ENCODE data around the gene OPCML. TPM values are rescaled to one million over a fixed set of nuclear protein-coding genes. Genes with fewer than 3 reads are reported as not detected.

Gene OPCML
- total RNA-seq, 1 donor from 2014 or later = 26.9 TPM

DNA sequence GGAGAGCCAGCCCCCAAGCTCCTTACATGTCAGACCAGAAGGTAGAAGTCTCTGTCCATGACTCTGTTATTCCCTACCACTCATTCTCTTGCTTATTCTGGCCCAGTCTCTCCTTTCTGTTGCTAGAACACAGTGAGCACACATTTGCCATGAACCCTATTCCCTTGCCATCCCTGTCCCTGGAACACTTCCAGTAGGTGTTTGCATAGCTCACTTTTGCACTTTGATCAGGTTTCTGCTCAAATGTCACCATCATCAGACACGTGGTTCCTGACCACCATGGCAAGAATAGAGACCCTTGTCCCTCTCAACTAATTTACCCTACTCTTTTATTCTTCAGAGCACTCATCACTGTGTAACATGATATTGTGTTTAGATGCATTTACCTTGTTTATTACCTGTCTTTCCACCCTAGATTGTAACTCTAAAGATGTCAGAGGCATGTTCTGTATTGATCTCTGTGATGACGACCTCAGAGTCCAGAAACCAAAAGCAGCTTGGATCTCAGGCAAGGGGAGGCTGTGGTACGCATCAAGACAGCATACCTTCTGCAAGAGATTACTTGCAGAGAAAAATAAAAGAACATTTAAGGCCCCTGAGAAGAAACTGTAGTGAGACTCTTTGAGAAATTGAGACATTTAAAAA lies 606.4 kb downstream of the OPCML start:
- DNase-seq (ENCODE audit: low spot score in 2 of 2) = no peak
- no peak for FAIRE-seq

DNA sequence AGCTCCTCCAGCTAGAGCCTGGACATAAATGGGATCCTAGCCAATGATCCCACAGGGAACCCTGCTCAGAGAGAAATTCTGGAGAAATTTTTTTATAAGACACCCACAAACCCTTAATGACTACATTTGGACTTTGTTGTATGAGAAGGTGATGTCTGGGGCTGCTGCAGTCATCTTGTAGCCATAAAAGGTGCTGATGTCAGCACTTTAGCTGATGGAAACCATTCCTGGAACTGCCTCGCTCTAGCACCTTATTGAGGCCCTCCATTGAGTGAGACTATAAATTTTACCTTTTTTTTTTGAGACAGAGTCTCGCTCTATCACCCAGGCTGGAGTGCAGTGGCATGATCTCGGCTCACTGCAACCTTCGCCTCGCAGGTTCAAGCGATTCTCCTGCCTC lies 610.7 kb downstream of the OPCML start:
- no peak for DNase-seq (ENCODE audit: low spot score in 2 of 2)
- FAIRE-seq = no peak

DNA sequence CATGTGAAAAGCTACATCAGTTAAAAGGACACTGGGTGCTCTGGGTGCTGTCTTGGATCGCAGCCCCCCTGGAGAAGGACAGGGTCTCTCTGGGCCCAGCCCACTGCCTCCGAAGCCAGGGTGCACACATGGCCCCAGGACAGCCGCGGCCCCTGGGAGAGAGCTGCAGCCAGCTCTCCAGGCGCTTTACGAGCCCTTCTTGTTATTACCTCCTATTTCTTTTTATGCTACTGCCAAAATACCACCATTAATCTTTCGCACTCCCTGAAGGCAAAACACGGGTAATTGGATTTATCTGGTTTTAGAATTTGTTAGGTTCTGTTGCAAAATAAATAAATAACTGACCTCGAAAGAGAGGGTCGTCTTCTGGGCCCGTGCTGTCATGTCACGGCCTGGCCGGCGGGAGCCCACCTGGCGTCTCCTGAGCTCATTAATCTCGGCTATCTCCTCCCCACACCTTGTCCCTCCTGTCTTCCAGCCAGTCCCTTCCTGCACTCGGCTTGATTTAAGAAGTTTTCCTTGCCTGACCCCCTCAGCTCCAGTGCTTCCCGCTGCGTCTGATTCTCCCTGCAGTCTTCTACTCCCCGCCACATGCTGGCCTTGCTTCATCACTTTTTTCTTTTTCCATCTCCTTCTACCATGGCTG lies 611.7 kb downstream of the OPCML start:
- FAIRE-seq (no peak), DNase-seq (ENCODE audit: low spot score in 2 of 2) (no peak)

DNA sequence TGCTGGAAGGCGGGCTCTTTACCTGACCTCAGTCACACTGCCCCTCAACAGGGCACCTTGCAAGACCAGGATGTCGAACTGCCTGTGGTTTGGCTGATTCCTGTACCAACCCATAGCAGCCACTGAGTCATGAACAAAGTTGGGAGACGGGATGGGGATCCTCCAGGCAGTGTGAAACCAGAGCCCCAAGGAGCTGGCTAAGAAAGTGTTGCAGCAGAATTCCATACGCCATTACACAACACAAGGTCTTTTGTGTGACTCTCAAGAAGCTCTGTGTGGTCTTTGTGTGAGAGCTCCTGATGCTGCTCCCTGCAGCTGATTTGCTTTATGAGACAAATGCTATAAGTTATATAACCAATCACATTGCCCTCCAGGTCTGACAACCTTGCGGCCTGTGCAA lies 617.7 kb downstream of the OPCML start:
- FAIRE-seq (no peak), DNase-seq (ENCODE audit: low spot score in 2 of 2) (no peak)

DNA sequence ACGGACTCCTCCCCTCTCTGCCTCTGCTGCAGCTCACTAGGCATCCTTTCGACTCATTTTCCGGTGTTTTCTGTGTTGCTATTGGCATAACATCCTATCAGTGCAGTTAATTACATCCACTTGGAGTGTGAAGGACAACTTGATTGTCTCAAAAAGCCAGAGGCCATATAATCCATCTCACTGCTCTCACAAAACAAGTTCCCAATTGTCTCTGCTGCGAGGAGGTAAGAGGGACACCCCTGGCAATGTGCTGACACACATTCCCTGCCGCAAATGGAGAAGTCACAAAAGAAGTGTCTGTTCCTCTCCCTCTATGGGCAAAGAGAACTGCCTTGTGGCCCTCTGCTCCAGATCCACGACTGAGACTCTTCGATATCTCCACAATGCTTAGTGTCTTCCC lies 618.4 kb downstream of the OPCML start:
- DNase-seq (ENCODE audit: low spot score in 2 of 2) = no peak
- no peak for FAIRE-seq

DNA sequence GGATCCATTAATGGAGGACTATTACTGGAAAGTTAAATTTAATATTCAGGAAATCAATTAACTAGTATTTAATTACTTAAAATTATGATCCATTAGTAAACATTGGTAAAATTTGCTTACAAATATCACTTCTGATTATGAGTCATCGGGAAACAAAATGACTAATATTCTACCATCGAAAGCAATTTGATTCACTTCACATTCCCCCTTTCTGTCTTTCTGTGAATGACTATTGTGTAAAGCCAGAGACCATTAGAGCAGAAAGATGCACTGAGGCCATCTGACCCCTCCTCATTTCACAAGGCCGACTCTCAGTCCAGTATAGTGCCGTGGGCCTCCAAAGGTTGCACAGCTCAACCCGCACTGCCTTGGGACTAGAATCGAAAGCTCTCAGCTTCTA lies 619.0 kb downstream of the OPCML start:
- no peak for FAIRE-seq
- DNase-seq (ENCODE audit: low spot score in 2 of 2) = no peak

DNA sequence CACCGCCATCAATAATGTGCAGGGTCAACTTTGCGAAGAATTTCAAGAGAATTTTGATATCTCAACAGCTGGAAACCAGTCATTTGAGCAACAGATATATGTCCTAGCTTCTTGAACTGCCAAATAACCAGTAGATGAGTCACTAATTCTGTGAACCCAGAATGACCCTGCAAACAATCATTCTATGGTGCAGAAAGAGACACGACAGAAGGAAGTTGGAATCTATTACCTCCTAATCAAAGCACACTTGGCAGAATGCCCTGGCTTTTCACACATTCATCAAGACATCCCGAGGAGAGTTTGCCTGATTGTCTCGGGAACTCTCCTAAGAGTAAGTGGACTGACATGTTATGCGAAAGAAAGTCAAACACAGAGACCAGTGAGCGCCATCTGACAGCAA lies 621.1 kb downstream of the OPCML start:
- no peak for FAIRE-seq
- DNase-seq (ENCODE audit: low spot score in 2 of 2) = no peak

DNA sequence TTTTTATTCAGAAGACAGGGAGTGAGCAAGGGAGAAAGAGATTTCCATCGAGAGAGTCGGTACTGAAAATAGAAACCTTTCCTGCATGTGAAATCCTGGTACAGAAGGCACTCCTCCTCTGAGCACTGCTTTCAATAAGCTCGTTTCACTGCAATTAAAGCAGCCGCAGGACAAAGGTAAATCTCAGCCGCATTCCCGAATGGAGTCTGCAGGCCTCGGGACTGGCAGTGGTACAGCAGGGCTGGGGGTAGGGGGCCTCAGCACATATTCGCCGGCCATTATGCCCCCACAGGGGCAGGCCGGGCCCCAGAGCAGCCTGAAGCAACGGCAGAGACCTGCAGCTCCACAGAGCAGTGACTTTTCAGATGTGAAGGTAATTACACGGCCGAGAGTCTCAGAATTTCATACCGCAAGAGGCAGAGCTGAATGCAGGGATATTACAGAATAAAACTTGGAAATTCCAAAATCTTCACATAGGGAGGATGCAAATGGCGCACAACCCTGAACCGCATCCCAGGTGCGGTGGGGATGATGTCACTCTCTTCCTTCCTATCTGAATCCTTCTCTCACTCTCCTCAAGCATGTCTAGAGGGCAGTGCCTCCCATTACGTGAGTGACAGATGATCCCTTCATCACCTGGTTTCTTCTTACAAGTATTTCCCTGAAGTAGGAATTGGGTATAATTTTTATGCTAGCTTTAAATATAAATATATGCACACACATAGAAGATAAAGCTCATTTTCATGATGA lies 622.1 kb downstream of the OPCML start:
- FAIRE-seq (no peak), DNase-seq (ENCODE audit: low spot score in 2 of 2) (no peak)

DNA sequence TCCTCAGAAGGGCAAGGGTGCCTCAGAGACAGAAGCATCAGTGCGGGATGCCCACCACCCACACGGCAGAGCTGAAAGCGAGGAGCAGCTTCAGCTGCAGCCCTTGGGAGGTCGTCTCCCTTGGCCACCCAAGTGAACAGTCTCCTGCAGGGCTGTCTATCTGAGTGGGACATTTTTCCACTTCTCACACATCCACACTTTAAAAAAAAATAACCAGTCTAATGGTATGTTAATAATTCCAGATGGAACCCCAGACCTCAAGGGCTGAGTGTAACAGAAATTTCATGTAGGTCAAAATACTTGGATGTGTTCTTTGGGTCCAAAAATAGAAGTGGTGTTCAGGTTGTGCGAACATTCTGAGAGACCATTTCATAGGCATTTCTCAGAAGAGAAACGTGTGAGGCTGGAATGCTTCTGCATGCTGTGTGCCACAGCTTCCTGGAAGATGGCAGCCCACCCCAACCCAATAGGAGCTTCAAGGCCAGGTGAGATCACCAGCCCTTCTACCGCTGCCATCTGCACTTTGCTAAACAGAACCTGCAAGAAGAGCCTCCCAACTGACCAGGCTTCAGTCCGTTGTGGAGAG lies 623.2 kb downstream of the OPCML start:
- no peak for DNase-seq (ENCODE audit: low spot score in 2 of 2)

DNA sequence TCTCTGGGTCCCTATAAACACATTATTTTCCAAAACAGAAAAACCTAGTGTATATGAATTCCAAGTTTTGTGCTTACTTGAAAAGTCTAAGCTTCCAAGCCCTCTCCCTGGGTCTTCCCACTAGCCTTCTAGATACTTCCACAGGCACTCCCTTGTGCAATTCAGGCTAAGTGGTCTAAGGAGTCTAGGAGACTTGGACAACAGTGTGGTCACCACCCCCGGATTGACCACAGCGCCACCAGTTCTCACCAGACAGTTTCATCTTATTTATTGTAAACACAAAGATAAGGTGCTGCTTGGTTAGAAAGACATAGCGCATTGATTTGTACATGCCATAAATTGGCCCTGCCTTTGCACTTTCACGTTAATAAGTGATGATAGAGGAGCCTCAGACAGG lies 623.9 kb downstream of the OPCML start:
- FAIRE-seq (no peak), DNase-seq (ENCODE audit: low spot score in 2 of 2) (no peak)

More for the DNA sequence above, 623.2 kb downstream of the OPCML start:
- FAIRE-seq = no peak

DNA sequence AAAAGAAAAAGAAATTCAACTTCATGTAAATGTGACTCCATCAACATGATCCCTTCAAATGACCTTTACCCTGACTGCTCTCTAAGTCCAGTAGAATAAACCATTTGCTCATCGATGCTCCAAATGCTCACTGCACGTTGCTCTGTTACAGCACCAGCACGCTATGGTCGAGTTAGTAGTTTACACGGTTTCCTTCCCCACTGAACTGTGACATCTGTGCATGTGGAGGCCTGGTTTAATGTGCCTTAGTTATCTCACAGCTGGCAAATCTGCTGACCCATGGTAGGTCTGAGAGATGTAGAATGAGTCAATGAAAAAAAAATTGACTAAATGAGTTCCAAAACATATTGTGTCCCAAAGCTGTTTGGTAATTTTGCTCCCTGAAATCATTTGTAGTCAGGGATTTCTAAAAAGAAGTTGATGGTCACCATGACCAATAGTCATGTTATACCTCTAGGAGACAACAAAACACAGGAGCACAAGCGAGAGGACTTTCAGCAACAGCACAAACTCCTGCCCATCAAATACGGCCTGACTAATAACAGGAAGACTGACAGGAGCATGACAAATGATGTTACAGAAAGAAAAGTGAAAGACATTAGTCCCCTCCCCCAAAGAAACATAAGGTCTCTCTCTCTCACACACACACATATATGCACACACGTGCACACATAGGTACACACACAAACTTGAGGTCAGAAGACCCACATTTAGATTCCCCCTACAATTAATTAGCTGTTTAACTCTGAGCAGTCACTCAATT lies 624.5 kb downstream of the OPCML start:
- DNase-seq (ENCODE audit: low spot score in 2 of 2) = no peak
- no peak for FAIRE-seq

DNA sequence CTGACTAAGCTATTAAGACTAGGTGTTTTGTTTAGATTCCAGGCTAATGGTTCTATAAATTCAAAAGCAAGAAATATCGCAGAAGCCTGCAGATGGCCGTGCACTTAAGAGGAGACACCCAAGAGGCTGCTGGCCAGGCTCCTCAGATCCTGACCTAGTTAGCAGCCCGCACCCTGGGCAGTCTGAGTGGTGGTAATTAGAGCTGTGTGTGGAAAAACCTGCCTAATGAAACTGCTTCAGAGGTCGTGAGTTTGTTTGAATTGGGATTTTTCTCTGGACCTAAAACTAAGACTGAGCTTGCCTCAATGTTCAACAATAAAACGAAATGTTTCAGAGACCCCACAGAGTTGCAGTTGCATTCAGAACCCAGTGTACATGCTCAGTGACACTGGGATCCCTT lies 627.7 kb downstream of the OPCML start:
- no peak for DNase-seq (ENCODE audit: low spot score in 2 of 2)

DNA sequence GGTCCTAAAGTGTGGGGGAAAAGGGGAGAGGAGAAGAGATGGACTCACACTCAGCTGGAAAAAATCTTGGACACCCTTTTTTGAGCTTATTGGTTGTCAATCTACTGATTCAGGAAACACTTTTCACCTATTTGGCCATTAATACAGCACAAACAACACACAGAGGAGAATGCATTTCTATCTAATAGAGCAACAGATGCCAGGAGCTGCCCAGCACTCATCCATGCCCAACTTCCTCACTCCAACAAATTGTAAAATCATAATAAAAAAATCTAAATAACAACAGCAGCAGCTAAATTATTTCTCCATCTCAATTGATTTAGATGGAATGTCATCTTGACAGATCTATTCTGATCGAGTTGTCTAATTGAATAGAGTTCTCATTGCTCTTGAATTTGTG lies 628.2 kb downstream of the OPCML start:
- no peak for DNase-seq (ENCODE audit: low spot score in 2 of 2)
- FAIRE-seq = no peak

More for the DNA sequence above, 627.7 kb downstream of the OPCML start:
- no peak for FAIRE-seq

DNA sequence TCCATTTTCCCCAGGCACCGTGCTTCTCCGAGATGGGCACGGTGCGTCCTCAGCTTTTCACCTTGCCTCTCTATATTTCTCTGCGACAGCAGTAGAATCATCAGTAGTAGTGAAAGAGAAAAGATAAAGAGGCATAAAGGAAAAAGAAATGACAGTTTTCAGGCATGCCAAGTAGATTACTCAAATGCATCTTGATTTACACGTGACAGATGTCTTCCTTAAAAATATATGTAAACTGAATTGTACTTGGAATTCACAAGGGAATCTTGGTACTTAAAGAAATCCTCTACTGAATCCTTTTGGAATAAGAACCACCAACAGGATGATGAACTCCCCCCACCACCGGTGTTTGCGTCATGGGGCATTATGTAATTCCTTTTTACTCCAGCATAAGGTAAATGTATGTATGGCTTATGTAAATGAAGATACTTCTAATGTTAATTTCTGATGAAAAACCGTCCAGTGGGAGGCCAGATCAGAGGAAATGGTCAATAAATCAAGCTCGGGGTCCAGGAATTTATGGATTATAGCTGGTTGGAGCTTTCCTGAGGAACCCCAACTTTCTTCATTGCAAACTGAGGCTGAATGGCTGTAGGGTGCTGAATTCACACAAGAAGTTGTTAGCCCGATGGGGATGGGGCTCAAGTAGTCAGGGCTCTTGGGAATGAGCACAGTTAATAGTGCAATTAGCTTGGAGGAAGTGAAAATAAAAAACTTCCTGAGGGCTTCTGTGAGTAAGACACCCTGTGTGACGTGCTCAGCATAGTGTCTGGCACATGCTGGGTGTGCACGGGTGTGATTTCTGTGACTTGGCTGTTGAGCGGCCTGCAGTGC lies 630.4 kb downstream of the OPCML start:
- FAIRE-seq (no peak), DNase-seq (ENCODE audit: low spot score in 2 of 2) (no peak)

DNA sequence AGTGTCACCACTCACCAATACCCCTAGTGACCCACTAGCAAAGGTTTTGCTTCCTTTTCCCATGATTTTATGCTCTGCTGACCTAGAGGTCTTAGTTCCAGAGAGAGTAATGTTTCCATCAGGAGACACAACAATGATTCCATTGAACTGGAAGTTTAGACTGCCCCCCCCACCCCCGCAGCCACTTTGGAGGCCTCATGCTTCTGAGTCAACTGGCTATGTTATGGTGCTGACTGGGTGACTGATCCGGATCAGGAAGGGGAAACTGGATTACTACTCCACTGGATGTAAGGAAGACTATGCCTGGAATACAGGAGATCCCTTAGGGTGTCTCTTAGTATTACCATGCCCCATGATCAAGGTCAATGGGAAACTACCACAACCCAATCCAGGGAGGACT lies 633.6 kb downstream of the OPCML start:
- DNase-seq (ENCODE audit: low spot score in 2 of 2) = no peak
- no peak for FAIRE-seq

DNA sequence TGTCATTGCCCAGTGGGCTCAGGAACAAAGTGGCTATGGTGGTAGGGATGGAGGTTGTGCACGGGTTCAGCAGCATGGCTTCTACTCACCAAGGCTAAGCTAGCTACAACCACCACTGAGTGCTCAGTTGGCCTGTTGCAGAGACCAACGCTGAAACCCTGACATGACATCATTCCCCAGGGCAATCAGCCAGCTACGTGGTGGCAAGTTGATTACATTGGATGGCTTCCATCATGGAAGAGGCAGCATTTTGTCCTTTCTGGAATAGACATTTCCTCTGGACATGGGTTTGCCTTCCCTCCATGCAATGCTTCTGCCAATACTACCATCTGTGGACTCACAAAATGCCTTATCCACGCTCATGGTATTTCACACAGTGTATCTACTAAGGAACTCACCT lies 634.3 kb downstream of the OPCML start:
- FAIRE-seq = no peak
- DNase-seq (ENCODE audit: low spot score in 2 of 2) = no peak

DNA sequence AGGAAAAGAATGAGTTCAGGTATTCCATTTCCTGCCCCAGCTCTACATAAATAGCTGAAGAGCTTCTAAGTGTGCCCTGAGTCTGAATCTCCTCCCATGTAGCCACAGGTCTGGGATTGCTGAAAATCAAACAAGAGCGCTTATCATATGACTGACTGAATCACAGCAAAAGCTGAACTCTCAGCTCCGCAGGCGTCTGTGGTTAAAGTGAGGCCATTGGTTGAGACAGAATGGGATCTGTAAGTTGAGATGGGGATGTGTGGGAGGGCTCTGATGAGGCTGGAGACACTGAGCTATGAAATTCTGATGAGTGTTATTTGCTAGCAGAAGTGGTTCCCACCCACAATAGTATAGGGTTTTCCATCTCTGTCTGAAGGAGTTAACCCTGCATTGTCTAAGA lies 637.0 kb downstream of the OPCML start:
- FAIRE-seq = no peak
- DNase-seq (ENCODE audit: low spot score in 2 of 2) = no peak

DNA sequence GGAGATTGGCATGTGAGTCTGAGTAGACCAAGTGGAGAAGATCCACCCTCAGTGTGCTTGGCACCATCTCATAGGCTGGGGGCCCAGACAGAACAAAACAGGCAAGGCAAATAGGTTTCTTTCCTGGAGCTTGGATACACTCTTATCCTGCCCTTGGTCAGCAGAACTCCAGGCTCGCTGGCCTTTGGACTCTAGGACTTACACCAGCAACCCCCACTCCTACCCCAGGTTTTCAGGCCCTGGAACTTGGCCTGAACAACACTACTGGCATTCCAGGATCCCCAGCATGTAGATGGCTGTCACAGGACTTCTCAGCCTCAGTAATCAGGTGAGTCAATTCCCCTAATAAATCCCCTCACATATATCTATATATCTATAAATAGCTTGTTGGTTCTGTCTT lies 637.7 kb downstream of the OPCML start:
- DNase-seq (ENCODE audit: low spot score in 2 of 2) (no peak), FAIRE-seq (no peak)

DNA sequence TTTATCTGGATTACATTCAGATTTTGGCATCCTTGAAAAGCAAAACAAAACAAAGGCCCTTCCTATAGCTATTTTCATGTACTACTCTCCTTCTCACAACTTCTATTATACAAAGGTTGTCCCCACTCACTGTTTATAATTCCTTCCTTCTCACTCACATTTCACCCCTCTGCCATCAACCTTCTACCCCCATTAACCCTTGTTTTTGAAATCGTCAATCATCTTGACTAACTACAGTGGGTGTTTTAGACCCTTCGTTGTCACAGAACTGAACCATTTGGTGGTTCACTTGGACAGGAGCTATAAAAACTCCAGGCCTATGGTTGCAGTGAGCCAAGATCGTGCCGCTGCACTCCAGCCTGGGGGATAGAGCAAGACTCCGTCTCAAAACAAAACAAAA lies 639.4 kb downstream of the OPCML start:
- DNase-seq (ENCODE audit: low spot score in 2 of 2) (no peak), FAIRE-seq (no peak)

DNA sequence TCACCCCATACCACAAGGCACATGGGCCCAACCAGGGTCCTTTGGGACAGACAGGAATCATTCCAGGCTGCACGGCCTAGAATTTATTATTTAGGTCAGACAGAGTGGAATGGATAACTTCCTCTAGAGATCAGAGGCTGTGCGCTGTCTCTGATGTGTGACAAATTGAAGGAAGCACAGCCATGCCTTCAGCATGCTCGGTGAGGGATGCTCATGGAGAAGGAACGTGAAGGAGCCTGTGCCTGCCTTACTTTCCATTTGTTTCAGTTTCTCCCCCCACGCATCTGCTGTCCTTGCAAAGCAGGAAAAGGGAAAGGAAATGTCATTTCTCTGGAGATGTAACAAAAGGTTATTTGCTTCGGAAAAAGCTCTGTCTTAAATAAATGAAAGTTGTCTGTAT lies 644.1 kb downstream of the OPCML start:
- FAIRE-seq (no peak), DNase-seq (ENCODE audit: low spot score in 2 of 2) (no peak)

Measured in frontal cortex (tissue), 4 donors.